IMR-90 (cell line): Measurements from ENCODE around the gene ACSF2. TPM values are rescaled to one million over a fixed set of nuclear protein-coding genes. Genes with fewer than 3 reads are reported as not detected.

ENCODE experiments used
- ATAC-seq: fragments of 200-7000 bp; cut with Tn5 transposase; 2 replicates; pipeline ENCODE4 v1.9.1; 2020; ENCODE audit warnings: low read depth, mild to moderate bottlenecking, moderate library complexity
- BruUV-seq: library from RNA; stranded (reverse); fragments of 400-500 nt; replicated peaks from 2 replicates; lab custom pipeline; 2021; lab: Mats Ljungman, UMichigan
- CTCF ChIA-PET: fragments of 300-600 bp; formaldehyde crosslinking; extraction: SDS; loops from one replicate; lab custom pipeline; 2021; ENCODE audit warnings: antibody characterized with exemption; lab: Yijun Ruan, JAX
- POLR2A ChIA-PET: fragments of 300-600 bp; sonication (Branson Sonifier 250); formaldehyde crosslinking; loops from one replicate; lab custom pipeline; 2022; ENCODE audit warnings: antibody characterized with exemption; ENCODE audit not compliant: unreplicated experiment; lab: Charles Lee
- DNase-seq: peaks from one replicate; pipeline ENCODE4 v3.0.0; 2013
- H2AFZ ChIP-seq: replicated peaks from 2 replicates; pipeline ENCODE3; 2013; ENCODE audit warnings: low read length, mild to moderate bottlenecking; ENCODE audit not compliant: poor library complexity
- H2AK5ac ChIP-seq: 2 replicates; pipeline ENCODE4 v1.6.1; 2013; ENCODE audit warnings: low read depth, low read length, inconsistent platforms
- H2AK9ac ChIP-seq: replicated peaks from 2 replicates; pipeline ENCODE3; 2013; ENCODE audit warnings: mild to moderate bottlenecking, low read depth, low read length, moderate library complexity; ENCODE audit not compliant: poor library complexity
- H2BK120ac ChIP-seq: 2 replicates; pipeline ENCODE4 v1.6.1; 2013; ENCODE audit warnings: low read depth, low read length, inconsistent platforms
- H2BK15ac ChIP-seq: 3 replicates; pipeline ENCODE4 v1.6.1; 2013; ENCODE audit warnings: low read depth, low read length, inconsistent platforms
- H2BK20ac ChIP-seq: 2 replicates; pipeline ENCODE4 v1.6.1; 2013; ENCODE audit warnings: low read depth, mild to moderate bottlenecking, inconsistent platforms, low read length, moderate library complexity
- H2BK5ac ChIP-seq: 2 replicates; pipeline ENCODE4 v1.6.1; 2013; ENCODE audit warnings: mild to moderate bottlenecking, low read depth, low read length, inconsistent platforms; ENCODE audit not compliant: poor library complexity, severe bottlenecking
- H3K14ac ChIP-seq: replicated peaks from 2 replicates; pipeline ENCODE4 v1.6.1; 2013; ENCODE audit warnings: low read depth, low read length, inconsistent platforms
- H3K18ac ChIP-seq: 2 replicates; pipeline ENCODE4 v1.6.1; 2013; ENCODE audit warnings: low read depth, low read length, control low read depth
- H3K23ac ChIP-seq: 2 replicates; pipeline ENCODE4 v1.6.1; 2013; ENCODE audit warnings: low read depth, low read length, inconsistent platforms
- H3K27ac ChIP-seq: 2 replicates; pipeline ENCODE4 v1.5.1; 2013; ENCODE audit warnings: mild to moderate bottlenecking, control low read depth, low read length; ENCODE audit not compliant: insufficient read depth
- H3K27me3 ChIP-seq: 2 replicates; pipeline ENCODE4 v1.6.1; 2013; ENCODE audit warnings: low read length; ENCODE audit not compliant: control insufficient read depth, insufficient read depth
- H3K36me3 ChIP-seq: 2 replicates; pipeline ENCODE4 v1.6.1; 2013; ENCODE audit warnings: low read length, mixed read lengths; ENCODE audit not compliant: control insufficient read depth, insufficient read depth
- H3K4ac ChIP-seq: 2 replicates; pipeline ENCODE4 v1.6.1; 2013; ENCODE audit warnings: low read depth, low read length, inconsistent platforms
- H3K4me1 ChIP-seq: 2 replicates; pipeline ENCODE4 v1.6.1; 2013; ENCODE audit warnings: low read length, mixed read lengths; ENCODE audit not compliant: control insufficient read depth, insufficient read depth
- H3K4me2 ChIP-seq: 2 replicates; pipeline ENCODE4 v1.6.1; 2013; ENCODE audit warnings: low read depth, mild to moderate bottlenecking, control low read depth, low read length, moderate library complexity
- H3K4me3 ChIP-seq: 2 replicates; pipeline ENCODE4 v1.5.1; 2013; ENCODE audit warnings: low read depth, mild to moderate bottlenecking, control low read depth, low read length, moderate library complexity; ENCODE audit not compliant: insufficient read depth
- H3K56ac ChIP-seq: 2 replicates; pipeline ENCODE4 v1.6.1; 2013; ENCODE audit warnings: low read length, inconsistent platforms; ENCODE audit not compliant: insufficient read depth; ENCODE audit errors: extremely low read depth
- H3K79me1 ChIP-seq, 2 experiments: 2 replicates each; pipeline ENCODE4 v1.6.1; 2013; ENCODE audit warnings: low read length in 2 of 2, inconsistent platforms in 1 of 2, low read depth in 1 of 2
- H3K9ac ChIP-seq: 2 replicates; pipeline ENCODE4 v1.6.1; 2013; ENCODE audit warnings: low read depth, low read length, control low read depth
- H3K9me1 ChIP-seq: 2 replicates; pipeline ENCODE4 v1.6.1; 2013; ENCODE audit warnings: low read length, inconsistent platforms; ENCODE audit not compliant: insufficient read depth
- H3K9me3 ChIP-seq: 2 replicates; pipeline ENCODE4 v1.6.1; 2013; ENCODE audit warnings: low read length; ENCODE audit not compliant: control insufficient read depth, insufficient read depth
- H4K20me1 ChIP-seq: 2 replicates; pipeline ENCODE4 v1.6.1; 2013; ENCODE audit warnings: low read length, inconsistent platforms; ENCODE audit not compliant: insufficient read depth
- H4K5ac ChIP-seq: 2 replicates; pipeline ENCODE4 v1.6.1; 2013; ENCODE audit warnings: mild to moderate bottlenecking, low read depth, low read length, control low read depth
- H4K8ac ChIP-seq, 2 experiments: 2 replicates each; pipeline ENCODE4 v1.6.1; 2013; ENCODE audit warnings: low read depth in 2 of 2, low read length in 2 of 2, control low read depth in 1 of 2, inconsistent platforms in 1 of 2
- H4K91ac ChIP-seq: 2 replicates; pipeline ENCODE4 v1.6.1; 2013; ENCODE audit warnings: low read depth, low read length, inconsistent platforms; ENCODE audit not compliant: insufficient read depth
- CEBPB ChIP-seq: IDR thresholded peaks from 2 replicates; pipeline ENCODE4 v1.6.1; 2012; ENCODE audit warnings: low read depth, low read length, improper control_type of control experiment
- CHD1 ChIP-seq: IDR thresholded peaks from 2 replicates; pipeline ENCODE4 v1.6.1; 2012; ENCODE audit warnings: low read depth, low read length, improper control_type of control experiment
- FOS ChIP-seq: fragments of 150-350 bp; IDR thresholded peaks from 2 replicates; pipeline ENCODE4 v1.6.1; 2016; ENCODE audit warnings: low read depth, low read length
- MAFK ChIP-seq: IDR thresholded peaks from 2 replicates; pipeline ENCODE4 v1.6.1; 2012; ENCODE audit warnings: low read depth, low read length, improper control_type of control experiment
- POLR2A ChIP-seq: IDR thresholded peaks from 2 replicates; pipeline ENCODE4 v1.6.1; 2012; ENCODE audit warnings: mild to moderate bottlenecking, low read depth, low read length
- RAD21 ChIP-seq: IDR thresholded peaks from 2 replicates; pipeline ENCODE4 v1.6.1; 2012; ENCODE audit warnings: low read length, improper control_type of control experiment
- RCOR1 ChIP-seq: IDR thresholded peaks from 2 replicates; pipeline ENCODE4 v1.6.1; 2012; ENCODE audit warnings: mild to moderate bottlenecking, low read length, improper control_type of control experiment; ENCODE audit not compliant: insufficient replicate concordance
- RFX5 ChIP-seq: IDR thresholded peaks from 2 replicates; pipeline ENCODE4 v1.8.0; 2012; ENCODE audit warnings: low read depth, mild to moderate bottlenecking, low read length, moderate library complexity
- SMC3 ChIP-seq: fragments of 150-350 bp; IDR thresholded peaks from 2 replicates; pipeline ENCODE4 v1.6.1; 2016; ENCODE audit warnings: low read depth, mild to moderate bottlenecking, antibody characterized with exemption, low read length, moderate library complexity
- WGBS, 2 experiments: methylation state at CpG; one replicate each; pipeline versions ENCODE4 v1.1.5 to v1.1.7; 2013; ENCODE audit warnings: missing lambda C conversion rate in 2 of 2; ENCODE audit not compliant: insufficient read length in 1 of 2; ENCODE audit errors: extremely low coverage in 2 of 2; 5-methylcytosine and 5-hydroxymethylcytosine counted together
- dilution Hi-C: fragments of 300-500 bp; cut with HindIII; formaldehyde crosslinking; loops from one replicate; pipeline ENCODE4 v1.14.3; 2018; ENCODE audit warnings: low sequenced_read_pairs; ENCODE audit not compliant: unreplicated experiment
- in situ Hi-C: fragments of 300-500 bp; cut with MboI; formaldehyde crosslinking; loops from 3 replicates; pipeline ENCODE4 v1.14.3; 2019; ENCODE audit warnings: low sequenced_read_pairs, inconsistent platforms, mixed read lengths
- intact Hi-C: fragments of 100-400 bp; cut with micrococcal nuclease; formaldehyde crosslinking; loops from 2 replicates; pipeline ENCODE4 v1.10.0; 2022
- polyA plus RNA-seq, 3 experiments: library from polyadenylated mRNA; depleted of rRNA; stranded (reverse); fragments of >200 nt; gene quantifications; 2 replicates each; pipeline ENCODE4 v1.2.3, GENCODE V29; 2012; ENCODE audit warnings: low replicate concordance in 1 of 3
- total RNA-seq: library from RNA; depleted of rRNA; stranded (reverse); fragments of >200 nt; gene quantifications from 2 replicates; pipeline ENCODE4 v1.2.3, GENCODE V29; 2012
- TF ChIP-seq, protein P1 (sequence below): conservative IDR thresholded peaks from 2 replicates; pipeline ENCODE4 v1.5.1; 2012; ENCODE audit warnings: mild to moderate bottlenecking, low read depth, low read length, improper control_type of control experiment
- TF ChIP-seq, protein P2 (sequence below): fragments of 150-350 bp; IDR thresholded peaks from 2 replicates; pipeline ENCODE4 v1.6.1; 2017; ENCODE audit warnings: mild to moderate bottlenecking, antibody characterized with exemption, low read length, low read depth
- TF ChIP-seq, protein P3 (sequence below): fragments of 150-350 bp; IDR thresholded peaks from 2 replicates; pipeline ENCODE4 v1.6.1; 2016; ENCODE audit warnings: low read depth, mild to moderate bottlenecking, low read length, moderate library complexity, borderline replicate concordance

ACSF2 gene
- total and polyA plus RNA-seq, 2 of the 4 experiments (the other 2 are of a cell fraction): 18.5 to 27.2 TPM

DNA sequence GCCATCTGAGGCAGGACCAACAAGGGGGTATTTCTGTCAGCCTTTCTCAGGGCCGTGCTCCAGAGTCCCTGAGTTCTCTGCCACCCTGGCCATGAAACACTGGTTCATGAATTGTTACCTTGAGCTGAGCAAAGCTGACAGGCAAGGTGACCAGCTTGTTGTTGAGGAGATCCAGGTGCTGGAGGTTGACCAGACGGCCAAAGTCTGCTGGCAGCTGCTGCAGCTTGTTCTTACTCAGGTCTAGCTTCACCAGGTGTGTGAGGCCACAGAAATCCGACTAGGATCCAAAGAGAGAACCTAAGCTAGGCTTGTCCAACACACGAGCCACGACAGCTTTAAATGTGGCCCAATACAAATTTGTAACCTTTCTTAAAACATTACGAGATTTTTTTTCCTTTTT, 33.4 kb upstream of the ACSF2 start:
- 100% methylated on average over 6 of the region's 6 CpGs; no CpG with 5 or more reads in 1 of the 2 experiments for WGBS, 2 experiments
- Histone ChIP-seq H3K36me3 (peaks cover 63% of the 10 kb centered on the region), H3K4me3 (no peak overlapping the region), H2BK120ac (no peak overlapping the region), H3K18ac (no peak overlapping the region), H4K20me1 (peaks cover 69% of the 10 kb centered on the region), H3K9me3 (no peaks in the 10 kb centered on the region), H3K4me2 (no peak overlapping the region), H2BK15ac (no peak overlapping the region), H3K4me1 (peaks cover 4% of the 10 kb centered on the region), H2AK5ac (no peak overlapping the region), H4K91ac (no peak overlapping the region), H3K79me1 (peaks cover 60 to 71% of the 10 kb centered on the region in 2 experiments), H3K9ac (no peak overlapping the region), H2BK5ac (no peak overlapping the region), H2AFZ (no peak overlapping the region), H3K27ac (no peak overlapping the region), H4K8ac (no peak overlapping the region), H3K14ac (no peak overlapping the region), H2AK9ac (no peak overlapping the region), H3K4ac (no peak overlapping the region), H3K56ac (no peak overlapping the region), H3K27me3 (no peaks in the 10 kb centered on the region), H4K5ac (no peak overlapping the region), H3K23ac (no peak overlapping the region), H3K9me1 (peaks cover 16% of the 10 kb centered on the region; the same call in 1 of the 2 replicates), H2BK20ac (no peak overlapping the region)
- in situ Hi-C loops (no loop called here), dilution Hi-C loops (no loop called here), intact Hi-C loops (no loop called here)
- ChIA-PET POLR2A (interaction anchor here (1.4 kb wide), 1 partner anchor 9 kb away, joined by 3 read pairs; no protein-coding TSS in a partner anchor), CTCF (no interaction called here)
- no TSS peak for BruUV-seq
- DNase-seq (no peak), ATAC-seq (no peak)
- TF ChIP-seq SMC3 (no peak), CEBPB (no peak), RCOR1 (no peak), RAD21 (no peak), MAFK (no peak), CHD1 (no peak), RFX5 (no peak), FOS (no peak), POLR2A (no peak)
- TF ChIP-seq, protein P1, sequence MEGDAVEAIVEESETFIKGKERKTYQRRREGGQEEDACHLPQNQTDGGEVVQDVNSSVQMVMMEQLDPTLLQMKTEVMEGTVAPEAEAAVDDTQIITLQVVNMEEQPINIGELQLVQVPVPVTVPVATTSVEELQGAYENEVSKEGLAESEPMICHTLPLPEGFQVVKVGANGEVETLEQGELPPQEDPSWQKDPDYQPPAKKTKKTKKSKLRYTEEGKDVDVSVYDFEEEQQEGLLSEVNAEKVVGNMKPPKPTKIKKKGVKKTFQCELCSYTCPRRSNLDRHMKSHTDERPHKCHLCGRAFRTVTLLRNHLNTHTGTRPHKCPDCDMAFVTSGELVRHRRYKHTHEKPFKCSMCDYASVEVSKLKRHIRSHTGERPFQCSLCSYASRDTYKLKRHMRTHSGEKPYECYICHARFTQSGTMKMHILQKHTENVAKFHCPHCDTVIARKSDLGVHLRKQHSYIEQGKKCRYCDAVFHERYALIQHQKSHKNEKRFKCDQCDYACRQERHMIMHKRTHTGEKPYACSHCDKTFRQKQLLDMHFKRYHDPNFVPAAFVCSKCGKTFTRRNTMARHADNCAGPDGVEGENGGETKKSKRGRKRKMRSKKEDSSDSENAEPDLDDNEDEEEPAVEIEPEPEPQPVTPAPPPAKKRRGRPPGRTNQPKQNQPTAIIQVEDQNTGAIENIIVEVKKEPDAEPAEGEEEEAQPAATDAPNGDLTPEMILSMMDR: no peak
- TF ChIP-seq, protein P2, sequence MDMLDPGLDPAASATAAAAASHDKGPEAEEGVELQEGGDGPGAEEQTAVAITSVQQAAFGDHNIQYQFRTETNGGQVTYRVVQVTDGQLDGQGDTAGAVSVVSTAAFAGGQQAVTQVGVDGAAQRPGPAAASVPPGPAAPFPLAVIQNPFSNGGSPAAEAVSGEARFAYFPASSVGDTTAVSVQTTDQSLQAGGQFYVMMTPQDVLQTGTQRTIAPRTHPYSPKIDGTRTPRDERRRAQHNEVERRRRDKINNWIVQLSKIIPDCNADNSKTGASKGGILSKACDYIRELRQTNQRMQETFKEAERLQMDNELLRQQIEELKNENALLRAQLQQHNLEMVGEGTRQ: no peak
- TF ChIP-seq, protein P3, sequence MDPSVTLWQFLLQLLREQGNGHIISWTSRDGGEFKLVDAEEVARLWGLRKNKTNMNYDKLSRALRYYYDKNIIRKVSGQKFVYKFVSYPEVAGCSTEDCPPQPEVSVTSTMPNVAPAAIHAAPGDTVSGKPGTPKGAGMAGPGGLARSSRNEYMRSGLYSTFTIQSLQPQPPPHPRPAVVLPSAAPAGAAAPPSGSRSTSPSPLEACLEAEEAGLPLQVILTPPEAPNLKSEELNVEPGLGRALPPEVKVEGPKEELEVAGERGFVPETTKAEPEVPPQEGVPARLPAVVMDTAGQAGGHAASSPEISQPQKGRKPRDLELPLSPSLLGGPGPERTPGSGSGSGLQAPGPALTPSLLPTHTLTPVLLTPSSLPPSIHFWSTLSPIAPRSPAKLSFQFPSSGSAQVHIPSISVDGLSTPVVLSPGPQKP: no peak
